Measurements from ENCODE around the gene TEAD3. TPM values are rescaled to one million over a fixed set of nuclear protein-coding genes. Genes with fewer than 3 reads are reported as not detected.

TEAD3 gene
- total RNA-seq, 1 donor from 2014 or later, result 43.4 TPM

DNA sequence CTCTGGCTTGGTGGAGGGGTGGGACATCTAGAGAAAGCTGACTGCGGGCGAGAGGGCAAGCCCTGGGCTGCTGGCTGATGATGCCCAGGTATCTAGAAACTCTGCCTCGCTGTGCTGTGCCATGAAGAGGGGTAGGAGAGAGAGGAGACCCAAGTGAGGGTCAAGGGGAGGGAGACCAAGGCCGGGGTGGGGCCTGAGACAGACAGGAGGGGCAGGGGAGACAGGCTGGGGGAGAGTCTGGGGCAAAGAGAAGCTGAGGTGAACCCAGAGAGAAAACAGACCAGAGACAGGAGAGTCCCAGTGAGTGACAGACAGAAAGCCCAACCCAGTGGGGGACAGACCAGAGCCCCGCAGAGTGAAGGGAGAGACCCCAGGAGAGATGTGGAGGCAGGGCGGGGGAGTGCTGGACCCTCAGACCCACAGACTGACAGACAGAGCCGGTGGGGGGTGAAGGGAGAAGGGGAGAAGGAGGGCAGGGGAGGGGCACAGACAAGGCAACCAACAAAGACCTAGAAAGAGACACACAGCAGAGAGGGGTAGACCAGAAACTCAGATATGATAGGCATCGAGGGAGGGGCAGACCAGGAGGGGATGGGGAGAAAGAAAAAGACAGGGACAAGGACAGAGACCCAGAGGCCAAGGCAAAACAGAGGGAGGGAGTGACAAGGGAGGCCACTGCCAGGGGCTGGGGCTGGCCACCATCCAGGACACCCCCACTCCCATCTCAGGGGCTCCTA, 5.9 kb downstream of the TEAD3 start:
- no peak for DNase-seq (ENCODE audit: low spot score, unreplicated experiment)
- H3K36me3 Mint-ChIP-seq (ENCODE audit: insufficient read depth), result no peaks in the 10 kb centered on the region
- TF ChIP-seq CTCF (IDR thresholded peaks at IDR 0.05; ENCODE audit: unreplicated experiment), result no peak
- H3K9me3 Mint-ChIP-seq (ENCODE audit: low read depth), result no peaks in the 10 kb centered on the region
- H3K4me1 Mint-ChIP-seq (ENCODE audit: low read depth), result peaks cover 55% of the 10 kb centered on the region
- H3K4me3 Mint-ChIP-seq (ENCODE audit: low read depth), result peak overlapping the region; percentile 61
- peak overlapping the region; percentile 94 for H3K27ac Mint-ChIP-seq
- no peaks in the 10 kb centered on the region for H3K27me3 Mint-ChIP-seq

DNA sequence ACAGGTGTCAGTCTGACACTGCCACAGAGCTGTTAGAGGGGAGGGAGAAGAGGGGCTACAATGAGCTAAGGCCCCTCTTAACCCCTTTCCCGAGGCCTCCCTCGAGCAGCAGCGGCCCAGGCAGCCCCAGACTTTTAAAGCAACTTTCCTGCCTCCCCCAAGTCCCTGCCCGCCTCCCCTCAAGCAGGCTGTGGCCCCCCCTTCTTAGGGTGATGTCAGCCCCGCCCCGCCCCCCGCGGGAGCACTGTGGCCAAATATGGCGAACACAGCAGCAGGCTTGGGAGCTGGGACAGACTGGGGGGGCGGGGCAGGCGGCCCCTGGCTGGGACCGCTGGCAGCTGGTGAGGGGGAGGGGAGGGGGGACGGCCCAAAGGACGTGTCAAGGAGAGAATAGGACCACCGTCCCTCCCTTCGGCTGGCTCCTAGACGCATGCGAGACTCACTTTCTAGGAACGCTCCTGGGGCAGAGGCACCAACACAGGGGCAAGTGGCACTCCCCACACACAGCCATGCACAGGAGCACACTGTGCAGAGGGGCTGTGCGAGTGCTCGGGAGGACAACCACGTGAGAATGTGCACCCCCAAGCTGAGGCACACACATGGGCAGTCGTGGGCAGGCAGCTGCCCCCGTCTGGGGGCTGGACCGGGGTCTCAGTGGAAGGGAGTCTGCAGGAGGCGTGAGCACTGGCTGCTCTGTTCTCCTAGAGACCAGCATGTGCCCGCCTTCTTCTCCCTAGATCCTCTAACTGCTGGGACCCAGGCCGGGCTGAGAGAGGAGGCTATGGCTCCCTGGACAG, 6.7 kb downstream of the TEAD3 start:
- peaks cover 55% of the 10 kb centered on the region for H3K4me1 Mint-ChIP-seq (ENCODE audit: low read depth)
- TF ChIP-seq CTCF (IDR thresholded peaks at IDR 0.05; ENCODE audit: unreplicated experiment), result no peak
- H3K27me3 Mint-ChIP-seq, result no peaks in the 10 kb centered on the region
- no peaks in the 10 kb centered on the region for H3K9me3 Mint-ChIP-seq (ENCODE audit: low read depth)
- H3K27ac Mint-ChIP-seq, result peak overlapping the region; percentile 94
- no peaks in the 10 kb centered on the region for H3K36me3 Mint-ChIP-seq (ENCODE audit: insufficient read depth)
- DNase-seq (ENCODE audit: low spot score, unreplicated experiment), result peak; percentile 49
- peak overlapping the region; percentile 61 for H3K4me3 Mint-ChIP-seq (ENCODE audit: low read depth)

DNA sequence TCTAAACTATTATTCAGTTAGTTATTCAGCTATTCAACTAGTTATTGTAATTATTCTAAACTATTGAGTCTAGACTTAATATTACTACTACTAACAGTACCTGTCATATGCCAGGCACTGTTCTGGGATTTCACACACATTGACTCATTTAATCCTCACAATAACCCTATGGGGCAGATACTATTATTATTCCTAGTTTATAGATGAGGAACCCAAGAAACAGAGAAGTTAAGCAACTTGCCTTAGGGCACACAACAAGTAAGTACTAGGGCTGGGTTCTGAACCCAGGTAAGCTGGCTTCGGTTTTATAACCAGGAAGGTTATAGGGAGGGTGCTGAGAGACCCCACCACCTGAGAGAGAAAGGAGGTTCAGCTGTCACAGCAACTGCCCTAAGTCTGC, 7.8 kb downstream of the TEAD3 start:
- no peak for TF ChIP-seq CTCF (IDR thresholded peaks at IDR 0.05; ENCODE audit: unreplicated experiment)
- Mint-ChIP-seq H3K4me3 (ENCODE audit: low read depth) (no peak overlapping the region), H3K9me3 (ENCODE audit: low read depth) (no peaks in the 10 kb centered on the region), H3K27me3 (no peaks in the 10 kb centered on the region), H3K36me3 (ENCODE audit: insufficient read depth) (no peaks in the 10 kb centered on the region), H3K27ac (no peak overlapping the region), H3K4me1 (ENCODE audit: low read depth) (peaks cover 53% of the 10 kb centered on the region)
- DNase-seq (ENCODE audit: low spot score, unreplicated experiment), result no peak

GRCh38 chr6:35488517-35488862, 8.4 kb downstream of the TEAD3 start:
- TF ChIP-seq CTCF (IDR thresholded peaks at IDR 0.05; ENCODE audit: unreplicated experiment), result no peak
- H3K36me3 Mint-ChIP-seq (ENCODE audit: insufficient read depth), result no peaks in the 10 kb centered on the region
- no peak for DNase-seq (ENCODE audit: low spot score, unreplicated experiment)
- H3K27ac Mint-ChIP-seq, result peak overlapping the region; percentile 53
- H3K4me1 Mint-ChIP-seq (ENCODE audit: low read depth), result peaks cover 48% of the 10 kb centered on the region
- H3K9me3 Mint-ChIP-seq (ENCODE audit: low read depth), result no peaks in the 10 kb centered on the region
- no peak overlapping the region for H3K4me3 Mint-ChIP-seq (ENCODE audit: low read depth)
- no peaks in the 10 kb centered on the region for H3K27me3 Mint-ChIP-seq

GRCh38 chr6:35487658-35488516, 9.0 kb downstream of the TEAD3 start:
- peaks cover 42% of the 10 kb centered on the region for H3K4me1 Mint-ChIP-seq (ENCODE audit: low read depth)
- no peaks in the 10 kb centered on the region for H3K27me3 Mint-ChIP-seq
- DNase-seq (ENCODE audit: low spot score, unreplicated experiment), result no peak
- H3K4me3 Mint-ChIP-seq (ENCODE audit: low read depth), result no peak overlapping the region
- TF ChIP-seq CTCF (IDR thresholded peaks at IDR 0.05; ENCODE audit: unreplicated experiment), result no peak
- H3K36me3 Mint-ChIP-seq (ENCODE audit: insufficient read depth), result peaks cover 2% of the 10 kb centered on the region
- H3K27ac Mint-ChIP-seq, result peak overlapping the region; percentile 77
- no peaks in the 10 kb centered on the region for H3K9me3 Mint-ChIP-seq (ENCODE audit: low read depth)

Measured in progenitor cell of endocrine pancreas (in vitro differentiated cells).